Measurements from ENCODE around the gene TMEM50A.
"Not testable (repeated sequence)": the region's sequence is repeated elsewhere in the genome, so short reads cannot be mapped to it uniquely, and the experiment has no call there.

The TMEM50A gene

DNA sequence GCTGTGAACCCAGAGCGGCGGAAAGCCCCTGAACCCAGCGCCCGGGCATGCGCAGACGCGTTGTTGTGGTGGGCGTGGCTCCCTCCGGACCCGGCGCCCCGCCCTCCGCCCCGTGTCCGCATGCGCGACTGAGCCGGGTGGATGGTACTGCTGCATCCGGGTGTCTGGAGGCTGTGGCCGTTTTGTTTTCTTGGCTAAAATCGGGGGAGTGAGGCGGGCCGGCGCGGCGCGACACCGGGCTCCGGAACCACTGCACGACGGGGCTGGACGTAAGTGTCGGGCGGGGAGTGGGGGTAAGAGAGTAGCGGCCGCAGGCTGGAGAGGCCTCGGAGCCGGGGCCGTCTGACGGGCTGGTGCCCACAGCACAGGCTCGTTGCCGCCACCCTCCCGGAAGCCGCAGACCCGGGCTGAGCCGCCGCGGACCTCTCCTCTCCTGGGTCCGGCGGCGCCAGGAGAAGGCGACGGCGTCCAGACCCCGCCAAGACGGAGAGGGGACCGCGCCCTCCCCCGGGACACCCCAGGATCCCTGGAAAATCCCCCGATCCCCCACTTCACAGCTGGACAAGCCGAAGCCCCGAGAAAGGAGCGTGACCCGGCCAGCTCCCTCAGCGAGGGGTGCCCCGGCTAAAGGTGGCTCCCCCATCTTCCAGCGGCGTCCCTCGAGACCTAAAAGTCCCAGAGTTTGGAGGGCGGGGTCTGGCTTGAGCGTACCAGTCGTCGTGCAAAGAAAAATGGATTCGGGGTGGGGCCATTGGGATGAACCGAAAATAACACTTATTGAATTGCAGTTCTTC is at the start of gene TMEM50A:
TSS of gene TMEM50A (plus strand) at position 147 of the 794 bp plus-strand sequence. CDS start 2,153 bp downstream, outside the sequence.
- DNase-seq, result peak; percentile 87

DNA sequence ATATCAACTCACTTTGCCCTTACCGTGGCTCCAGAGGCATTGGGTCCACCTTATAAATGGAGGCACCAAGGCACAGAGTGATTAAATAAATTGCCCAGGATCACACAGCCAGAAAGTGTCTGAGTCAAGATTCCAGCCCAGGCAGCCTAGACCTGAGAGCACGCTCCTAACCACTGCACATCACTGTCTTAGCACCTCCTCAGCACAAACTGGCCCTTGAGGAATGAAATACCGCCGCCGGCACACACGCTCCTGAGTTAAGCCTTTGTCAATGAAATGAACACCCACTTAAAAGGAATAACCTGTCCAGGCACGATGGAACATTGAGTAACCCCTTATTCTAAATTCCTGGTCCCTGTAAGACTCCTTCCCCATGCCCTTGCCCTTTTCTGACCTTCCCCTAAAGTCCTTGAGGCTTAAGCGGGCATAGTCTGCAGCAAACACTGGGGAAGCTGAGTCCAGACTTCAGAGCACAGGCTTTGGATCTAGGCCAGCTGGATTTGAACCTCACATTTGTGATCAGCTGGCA is 49.5 kb upstream of the TMEM50A start:
- not testable (repeated sequence) for DNase-seq

DNA sequence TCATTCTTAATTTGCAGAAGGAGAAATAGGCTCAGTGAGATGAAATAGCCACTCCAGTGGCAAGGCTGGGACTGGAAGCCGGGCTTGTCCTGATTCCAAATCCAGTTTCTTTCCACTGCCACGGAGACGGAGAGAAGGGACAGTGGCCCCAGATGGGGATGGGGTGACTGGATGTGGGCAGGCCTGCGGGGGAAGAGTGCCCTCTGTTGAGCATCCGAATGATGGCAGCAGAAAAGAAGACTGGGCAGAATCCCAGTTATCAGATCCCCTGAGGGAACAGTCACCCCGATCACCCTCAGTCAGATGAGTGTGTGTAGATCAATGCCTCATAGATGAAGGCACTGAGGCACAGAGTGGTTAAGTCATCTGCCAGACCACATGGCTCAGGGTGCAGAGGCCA is 48.1 kb upstream of the TMEM50A start:
- not testable (repeated sequence) for DNase-seq

DNA sequence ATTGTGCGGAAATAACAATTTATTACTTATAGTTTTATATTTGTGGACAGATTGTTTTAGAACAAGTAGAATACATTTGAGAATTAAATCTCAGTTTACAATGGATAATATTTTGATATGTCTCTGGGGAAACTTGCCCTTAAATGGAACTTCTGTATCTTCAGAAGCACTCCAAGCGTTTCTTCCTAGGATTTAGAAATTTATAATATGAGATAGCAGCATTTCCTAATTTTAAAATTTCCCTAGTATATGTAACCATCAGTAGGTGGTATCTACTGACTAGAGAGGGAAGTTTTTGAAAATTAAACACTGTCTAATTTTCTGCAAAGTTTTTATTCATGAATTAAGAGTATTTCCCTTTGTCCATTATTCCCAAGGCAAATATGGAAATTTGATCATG is 44.7 kb upstream of the TMEM50A start:
- DNase-seq, result not testable (repeated sequence)

DNA sequence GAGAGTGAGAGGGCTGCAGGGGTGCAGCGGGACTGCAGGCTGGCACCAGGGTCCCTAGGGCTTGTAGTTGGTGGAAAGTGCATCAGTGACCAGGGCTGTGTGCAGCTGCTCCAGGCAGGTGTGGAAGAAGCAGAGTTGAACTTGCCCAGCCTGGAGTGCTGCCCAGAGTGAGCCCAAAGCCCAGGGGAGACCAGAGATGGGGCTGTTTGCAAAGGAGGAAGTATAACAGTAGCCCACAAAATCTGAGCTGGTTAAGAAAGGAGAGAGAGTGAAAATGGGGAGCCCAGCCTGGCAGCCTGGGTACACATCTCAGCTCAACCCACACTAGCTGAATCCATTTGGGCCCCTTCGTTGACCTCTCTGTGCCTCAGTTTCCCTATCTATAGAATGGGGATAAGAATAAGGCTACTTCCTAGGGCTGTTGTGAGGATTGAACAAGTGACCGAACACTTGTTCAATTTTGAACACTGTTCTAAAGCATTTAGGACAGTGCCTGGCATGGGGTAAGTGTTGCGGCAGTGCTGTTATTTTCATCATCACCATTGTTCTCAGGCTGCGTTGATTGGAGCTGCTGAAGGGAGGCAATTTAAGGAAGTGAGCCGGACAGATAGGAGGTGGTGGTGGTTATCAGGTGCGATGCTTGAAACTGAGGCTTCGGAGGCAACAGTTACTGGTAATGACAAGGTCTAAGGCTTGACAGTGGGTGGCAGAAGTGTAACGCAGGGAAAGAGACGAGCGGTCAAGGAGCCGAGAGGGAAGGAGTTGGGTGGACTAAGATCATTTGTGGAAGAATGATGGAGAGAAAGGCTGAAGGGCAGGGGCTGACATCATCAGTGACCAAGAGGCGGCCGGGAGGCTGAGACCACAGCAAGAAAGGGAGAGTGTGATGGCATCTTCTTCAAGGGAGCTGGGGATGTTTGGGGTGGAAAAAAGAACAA is 43.0 kb upstream of the TMEM50A start:
- DNase-seq, result not testable (repeated sequence)

DNA sequence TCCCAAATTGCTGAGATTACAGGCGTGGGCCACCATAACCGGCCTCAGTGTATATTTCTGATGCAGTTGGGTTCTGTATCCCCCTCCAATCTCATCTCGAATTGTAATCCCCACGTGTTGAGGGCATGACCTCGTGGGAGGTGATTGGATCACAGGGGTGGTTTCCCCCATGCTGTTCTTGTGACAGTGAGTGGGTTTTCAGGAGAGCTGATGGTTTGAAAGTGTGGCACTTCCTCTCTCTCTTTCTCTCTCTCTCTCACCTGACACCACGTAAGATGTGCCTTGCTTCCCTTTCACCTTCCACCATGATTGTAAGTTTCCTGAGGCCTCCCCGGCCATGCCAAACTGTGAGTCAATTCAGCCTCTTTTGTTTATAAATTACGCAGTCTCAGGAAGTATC is 41.6 kb upstream of the TMEM50A start:
- DNase-seq, result not testable (repeated sequence)

DNA sequence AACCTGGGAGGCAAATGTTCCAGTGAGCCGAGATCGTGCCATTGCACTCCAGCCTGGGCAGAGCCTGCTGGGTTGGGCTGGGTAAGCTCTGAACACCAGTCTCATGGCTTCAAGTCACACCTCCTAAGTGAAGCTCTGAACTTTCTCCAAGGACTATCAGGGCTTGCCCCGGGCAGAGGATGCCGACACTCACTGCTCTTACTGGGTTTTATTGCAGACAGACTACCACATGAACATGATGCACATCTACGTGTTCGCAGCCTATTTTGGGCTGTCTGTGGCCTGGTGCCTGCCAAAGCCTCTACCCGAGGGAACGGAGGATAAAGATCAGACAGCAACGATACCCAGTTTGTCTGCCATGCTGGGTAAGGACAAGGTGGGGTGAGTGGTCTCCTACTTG is 37.4 kb upstream of the TMEM50A start:
- DNase-seq, result not testable (repeated sequence)

DNA sequence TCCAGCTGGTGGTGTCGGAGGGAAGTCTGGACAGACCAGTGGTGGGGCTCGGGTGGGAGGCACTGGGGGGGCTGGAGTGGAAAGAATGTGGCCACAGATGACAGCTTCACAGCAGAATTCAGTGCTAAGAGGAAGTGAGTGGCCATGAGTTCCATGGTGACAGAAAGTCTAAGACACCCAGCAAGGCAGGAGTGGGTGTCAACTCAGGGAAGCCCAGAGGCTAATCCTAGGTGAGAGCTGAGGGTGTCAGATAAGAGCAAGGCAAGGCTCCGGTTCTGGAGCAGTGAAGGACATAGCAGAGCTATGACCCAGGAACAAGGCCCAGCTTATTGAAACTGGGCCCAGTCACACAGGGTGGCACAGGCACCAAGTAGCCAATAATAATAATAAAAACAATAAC is 35.8 kb upstream of the TMEM50A start:
- not testable (repeated sequence) for DNase-seq

DNA sequence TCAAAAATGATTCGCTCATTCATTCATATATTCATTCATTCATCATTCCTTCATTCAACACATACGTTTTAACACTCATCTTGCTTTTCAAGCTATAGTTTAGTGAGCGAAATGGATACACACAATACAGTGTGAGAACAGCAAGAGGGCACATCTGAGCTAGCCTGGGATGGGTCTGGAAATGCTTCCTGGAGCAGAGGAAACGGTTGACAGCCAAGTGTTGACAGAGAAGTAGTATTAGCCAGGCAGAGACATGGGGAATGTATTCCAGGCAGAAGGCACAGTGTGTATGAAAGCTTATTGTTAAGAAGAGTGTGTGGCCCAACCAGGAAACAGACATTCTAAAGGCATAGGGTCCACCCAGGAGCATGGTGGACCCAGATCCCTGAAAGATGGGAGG is 33.2 kb upstream of the TMEM50A start:
- DNase-seq, result not testable (repeated sequence)

DNA sequence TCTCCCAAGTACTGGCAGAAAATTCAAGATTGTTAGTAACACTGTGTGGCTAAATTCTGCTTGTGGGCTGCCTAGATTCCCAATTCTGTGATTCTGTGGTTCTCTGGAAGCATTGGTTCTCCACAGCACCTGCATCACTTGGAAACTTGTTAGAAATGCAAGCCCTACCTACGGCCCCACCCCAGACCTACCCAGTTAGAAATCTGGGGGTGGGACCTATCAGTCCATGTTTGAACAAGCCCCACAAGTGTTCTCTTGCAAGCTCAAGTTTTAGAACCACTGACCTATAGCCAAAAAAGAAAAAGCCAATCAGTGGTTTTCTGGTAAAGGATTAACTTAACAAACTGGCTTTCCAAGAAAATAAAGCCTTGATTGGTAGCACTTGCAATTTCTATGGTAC is 30.0 kb upstream of the TMEM50A start:
- not testable (repeated sequence) for DNase-seq

DNA sequence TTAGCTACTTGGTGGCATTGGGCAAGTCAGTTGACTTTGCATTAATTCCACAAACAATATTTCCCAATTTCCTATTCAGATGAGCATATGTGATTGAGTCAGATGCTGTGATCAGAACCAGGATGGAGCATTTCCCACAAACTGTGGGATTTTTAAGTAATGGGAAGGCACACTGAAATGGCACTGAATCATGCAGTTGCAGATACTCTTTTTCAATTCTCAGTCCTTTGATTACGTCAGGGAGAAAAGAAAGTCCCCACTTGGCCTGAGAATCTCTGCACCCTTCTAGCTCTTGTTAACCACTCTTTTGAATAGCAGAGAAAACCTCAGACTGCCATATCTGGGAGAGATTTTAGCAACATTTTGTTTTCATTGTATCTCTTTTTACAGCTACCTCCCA is 29.0 kb upstream of the TMEM50A start:
- DNase-seq, result not testable (repeated sequence)

DNA sequence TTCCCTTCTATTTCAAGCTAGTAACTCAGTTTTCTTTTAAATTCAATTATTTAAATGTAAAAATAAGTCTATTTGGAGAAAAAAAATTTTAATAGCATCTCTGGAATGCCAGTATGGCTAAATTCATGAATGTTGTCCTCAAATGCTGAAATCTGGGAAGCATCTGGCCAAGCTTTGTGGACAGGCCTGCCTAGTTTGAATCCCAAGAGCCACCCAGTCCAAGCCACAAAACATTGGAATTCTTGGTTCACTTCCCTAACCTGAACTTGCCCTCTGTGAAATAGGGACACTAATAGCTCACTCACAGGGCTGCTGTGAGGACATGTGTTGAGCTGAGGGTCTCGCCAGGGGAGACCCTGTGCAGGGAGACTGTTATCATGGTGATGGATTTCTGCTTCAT is 28.6 kb upstream of the TMEM50A start:
- not testable (repeated sequence) for DNase-seq

DNA sequence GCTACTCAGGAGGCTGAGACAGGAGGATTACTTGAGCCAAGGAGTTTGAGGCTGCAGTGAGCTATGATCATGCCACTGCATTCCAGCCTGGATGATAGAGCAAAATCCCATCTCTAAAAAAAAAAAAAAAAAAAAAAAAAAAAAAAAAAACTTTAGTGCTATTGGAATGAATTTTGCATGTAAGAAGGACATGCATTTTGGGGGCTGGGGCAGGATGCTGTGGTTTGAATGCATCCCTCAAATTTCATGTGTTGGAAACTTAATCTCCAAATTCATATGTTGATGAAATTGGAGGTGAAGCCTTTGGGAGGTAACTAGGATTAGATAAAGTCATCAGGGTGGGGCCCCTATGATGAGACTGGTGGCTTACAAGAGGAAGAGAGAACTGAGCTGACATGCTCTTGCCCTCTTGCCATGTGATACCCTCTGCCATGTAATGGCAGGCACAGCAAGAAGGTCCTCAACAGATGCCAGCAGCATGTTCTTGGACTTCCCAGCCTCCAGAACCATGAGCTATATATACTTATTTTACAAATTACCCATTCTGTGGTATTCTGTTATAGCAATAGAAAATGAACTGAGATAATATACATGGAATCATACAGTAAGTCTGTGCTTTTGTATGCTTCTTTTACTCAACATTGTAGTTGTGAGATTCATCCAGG is 25.2 kb upstream of the TMEM50A start:
- not testable (repeated sequence) for DNase-seq

DNA sequence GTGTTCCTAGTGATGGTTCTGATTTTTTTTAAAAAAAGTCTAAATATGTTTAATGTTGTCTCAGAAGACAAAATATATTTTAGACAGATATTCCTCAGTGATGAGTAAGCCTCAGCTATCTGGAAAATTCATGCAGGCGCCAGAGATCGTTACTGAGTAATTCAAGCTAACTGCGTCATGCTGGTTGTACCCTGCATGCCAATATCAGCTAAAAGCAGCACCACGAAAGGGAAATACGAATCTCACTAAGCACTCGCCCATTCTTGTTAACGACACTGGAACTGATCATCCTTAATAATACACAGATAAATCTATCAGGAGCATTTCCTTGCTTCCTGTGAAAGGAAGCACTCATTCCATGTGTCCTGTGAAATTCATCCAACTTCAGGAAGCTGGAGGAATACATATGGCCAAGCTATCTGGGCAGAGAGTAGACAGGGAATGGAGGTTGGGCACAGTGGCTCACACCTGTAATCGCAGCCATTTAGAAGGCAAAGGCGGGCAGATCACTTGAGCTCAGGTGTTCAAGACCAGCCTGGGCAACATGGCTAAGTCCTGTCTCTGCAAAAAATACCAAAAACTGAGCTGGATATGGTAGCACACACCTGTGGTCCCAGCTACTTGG is 17.7 kb upstream of the TMEM50A start:
- DNase-seq, result not testable (repeated sequence)

DNA sequence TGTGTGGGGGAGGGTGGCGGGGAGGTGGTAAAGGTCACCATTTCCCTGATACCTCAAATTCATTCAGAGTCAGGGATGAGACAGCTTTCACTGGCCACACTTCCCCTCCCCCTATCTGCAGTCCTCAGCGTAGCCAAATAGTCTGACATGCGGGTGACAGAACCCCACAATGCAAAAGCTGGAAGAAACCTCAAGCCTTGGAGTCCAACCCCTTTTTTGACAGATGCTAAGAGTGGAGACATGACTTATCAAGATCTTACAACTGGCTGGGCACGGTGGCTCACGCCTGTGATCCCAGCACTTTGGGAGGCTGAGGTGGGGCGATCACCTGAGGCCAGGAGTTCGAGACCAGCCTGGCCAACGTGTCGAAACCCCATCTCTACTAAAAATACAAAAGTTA is 16.0 kb upstream of the TMEM50A start:
- DNase-seq, result not testable (repeated sequence)

DNA sequence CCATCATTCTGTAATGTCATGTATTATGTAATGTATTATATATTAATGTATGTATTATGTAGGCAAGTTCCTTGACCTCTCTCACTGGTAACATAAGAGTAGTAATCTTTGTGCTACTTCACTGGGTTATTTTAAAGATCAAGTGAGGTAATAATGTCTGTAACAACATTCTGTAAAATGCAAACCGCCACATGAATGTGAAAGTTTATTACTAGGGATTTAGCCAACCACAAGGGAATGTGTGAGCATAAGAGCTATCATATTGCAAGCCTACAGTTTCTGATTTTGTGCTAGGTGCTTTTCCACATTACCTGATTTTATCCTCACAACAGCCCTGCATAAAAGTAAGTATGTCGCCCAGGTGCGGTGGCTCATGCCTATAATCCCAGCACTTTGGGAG is 13.7 kb upstream of the TMEM50A start:
- DNase-seq, result not testable (repeated sequence)

DNA sequence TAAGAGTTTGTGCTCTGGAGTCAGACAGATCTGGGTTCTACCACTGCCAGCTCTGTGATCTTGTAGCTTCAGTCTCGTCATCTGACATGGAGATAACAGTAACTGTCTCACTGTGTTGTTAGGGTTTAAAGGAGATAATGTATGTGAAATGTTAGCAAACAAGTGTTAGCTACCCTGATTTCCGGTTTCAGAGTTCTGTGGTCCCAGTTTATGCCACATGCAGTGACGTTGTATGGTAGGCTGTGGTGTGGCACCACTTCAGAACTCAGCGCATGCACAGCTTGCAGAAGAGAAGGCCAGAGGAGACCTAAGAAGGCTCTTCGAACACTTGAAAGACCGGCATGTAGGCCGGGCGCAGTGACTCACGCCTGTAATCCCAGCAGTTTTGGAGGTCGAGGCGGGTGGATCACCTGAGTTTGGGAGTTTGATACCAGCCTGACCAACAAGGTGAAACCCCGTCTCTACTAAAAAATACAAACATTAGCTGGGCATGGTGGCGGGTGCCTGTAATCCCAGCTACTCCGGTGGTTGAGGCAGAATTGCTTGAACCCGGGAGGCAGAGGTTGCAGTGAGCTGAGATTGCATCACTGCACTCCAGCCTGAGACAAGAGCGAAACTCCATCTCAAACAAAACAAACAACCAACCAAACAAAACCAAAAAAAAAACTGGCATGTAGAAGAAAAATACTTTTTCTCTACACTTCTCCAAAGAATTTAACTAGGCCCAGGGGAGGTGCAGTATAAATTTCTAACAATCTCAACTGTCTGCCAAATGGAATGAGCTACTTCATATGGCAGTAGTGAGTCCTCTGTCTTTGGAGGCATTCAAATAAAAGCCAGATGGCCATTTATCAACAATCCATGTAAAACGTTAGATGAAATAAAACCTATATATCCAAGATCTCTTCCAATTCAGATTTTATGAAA is 10.0 kb upstream of the TMEM50A start:
- not testable (repeated sequence) for DNase-seq

DNA sequence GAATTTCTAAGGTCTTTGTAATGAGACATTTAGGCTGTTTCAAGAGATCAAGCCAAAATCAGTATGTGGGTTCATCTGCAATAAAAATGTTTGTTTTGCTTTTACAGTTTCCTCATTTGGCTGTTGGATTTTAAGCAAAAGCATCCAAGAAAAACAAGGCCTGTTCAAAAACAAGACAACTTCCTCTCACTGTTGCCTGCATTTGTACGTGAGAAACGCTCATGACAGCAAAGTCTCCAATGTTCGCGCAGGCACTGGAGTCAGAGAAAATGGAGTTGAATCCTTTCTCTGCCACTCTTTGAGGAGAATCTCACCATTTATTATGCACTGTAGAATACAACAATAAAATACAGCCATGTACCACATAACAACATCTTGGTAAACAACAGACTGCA is 9.3 kb upstream of the TMEM50A start:
- not testable (repeated sequence) for DNase-seq

DNA sequence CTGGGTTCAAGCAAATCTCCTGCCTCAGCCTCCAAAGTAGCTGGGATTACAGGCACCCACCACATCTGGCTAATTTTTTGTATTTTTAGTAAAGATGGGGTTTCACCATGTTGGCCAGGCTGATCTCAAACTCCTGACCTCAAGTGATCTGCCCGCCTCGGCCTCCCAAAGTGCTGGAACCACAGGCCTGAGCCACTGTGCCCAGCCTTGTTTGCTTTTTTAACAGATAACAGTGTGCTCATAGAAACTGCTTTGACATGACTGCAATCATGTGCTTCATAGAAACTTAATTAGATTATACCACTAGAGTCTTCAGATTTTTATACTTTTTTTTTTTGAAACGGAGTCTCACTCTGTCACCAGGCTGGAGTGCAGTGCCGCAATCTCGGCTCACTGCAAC is 8.8 kb upstream of the TMEM50A start:
- not testable (repeated sequence) for DNase-seq

DNA sequence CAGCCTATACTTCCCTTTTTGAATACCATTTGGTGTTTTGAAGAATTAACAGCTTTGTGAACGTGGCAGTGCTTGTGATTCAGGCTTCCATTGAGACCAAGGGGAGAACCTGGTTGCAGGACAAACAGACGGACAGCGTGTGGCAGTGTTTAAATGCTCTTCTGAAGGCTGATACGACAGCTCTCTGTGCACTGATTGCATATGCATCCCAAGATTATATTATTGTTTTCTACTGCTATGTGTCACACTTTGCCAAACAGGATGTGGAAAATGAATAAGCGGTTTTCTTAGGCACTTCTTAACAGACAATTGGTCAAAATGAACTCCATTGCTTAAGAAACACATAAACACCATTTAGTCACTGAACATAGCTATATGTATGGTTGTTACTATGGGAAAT is 8.2 kb upstream of the TMEM50A start:
- DNase-seq, result peak; percentile 66

DNA sequence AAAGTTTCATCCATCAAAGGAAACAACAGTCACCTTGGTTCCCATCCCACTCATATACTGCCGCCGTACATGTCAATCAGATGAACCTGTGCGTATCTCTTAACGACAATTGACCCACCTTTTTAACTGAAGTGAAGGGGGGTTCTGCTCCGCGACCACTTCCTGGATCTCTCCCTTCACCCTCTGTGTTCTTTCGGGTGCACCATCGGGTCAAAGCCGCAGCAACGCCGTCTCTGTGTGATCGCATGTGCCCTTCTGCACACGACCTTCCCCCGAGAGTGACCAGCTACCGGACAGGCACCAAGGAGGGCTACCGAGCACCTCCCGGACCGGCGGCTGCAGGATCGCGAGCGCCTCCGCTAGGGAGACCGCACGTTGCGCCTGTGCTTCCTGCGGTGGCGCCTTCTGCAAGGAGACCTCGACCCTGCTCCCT is 1.2 kb upstream of the TMEM50A start:
- peak; percentile 28 for DNase-seq

Measured in CD4-positive, alpha-beta T cell treated with Interleukin-4 for 4 hours (primary cell).